Raji (cell line): ENCODE measurements around the gene CEP72.

ENCODE experiments used
- POLR2A ChIP-seq: IDR thresholded peaks from 2 replicates; pipeline ENCODE4 v1.6.1; 2011; ENCODE audit warnings: low read depth, low read length, control low read depth; ENCODE audit not compliant: insufficient read depth

Gene CEP72

DNA sequence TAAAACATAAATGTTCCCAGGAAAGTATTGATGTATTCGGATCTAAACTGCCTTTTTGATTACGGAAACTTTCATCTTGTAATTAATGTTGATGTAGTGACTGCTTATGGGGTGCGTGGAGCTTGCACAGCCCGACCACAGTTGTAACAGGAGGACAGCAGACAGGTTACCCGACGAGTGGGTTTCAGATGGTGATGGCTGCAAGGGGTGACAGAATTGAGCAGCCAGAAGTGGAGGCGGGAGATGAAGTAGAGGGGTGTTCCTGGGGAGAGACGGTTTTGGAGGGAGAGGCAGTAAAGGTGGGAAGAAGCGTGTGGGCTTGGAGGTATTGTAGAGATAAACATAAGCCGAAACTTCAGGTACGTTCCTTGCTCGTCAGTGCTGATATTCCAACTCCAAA is 5.8 kb downstream of the CEP72 start:
- no peak for TF ChIP-seq POLR2A

DNA sequence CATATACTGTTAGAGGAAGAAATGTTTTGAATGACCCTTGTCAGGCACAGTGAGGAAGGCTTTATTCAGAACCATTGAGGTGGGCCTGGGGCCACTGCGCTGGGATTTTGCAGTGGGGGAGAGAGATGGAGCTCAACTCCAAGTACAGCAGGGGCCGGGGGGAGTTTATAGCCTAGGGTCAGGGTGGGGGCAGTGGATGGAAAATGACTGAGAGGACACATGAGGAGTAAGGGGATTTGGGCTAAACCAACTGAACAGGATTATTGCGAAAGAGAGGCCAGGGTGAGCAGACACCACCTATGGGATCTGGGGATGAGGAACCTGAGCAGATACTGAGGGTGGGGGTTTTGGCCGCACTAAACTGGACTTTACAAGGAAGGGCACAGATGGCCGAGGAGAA is 6.3 kb downstream of the CEP72 start:
- TF ChIP-seq POLR2A = no peak

DNA sequence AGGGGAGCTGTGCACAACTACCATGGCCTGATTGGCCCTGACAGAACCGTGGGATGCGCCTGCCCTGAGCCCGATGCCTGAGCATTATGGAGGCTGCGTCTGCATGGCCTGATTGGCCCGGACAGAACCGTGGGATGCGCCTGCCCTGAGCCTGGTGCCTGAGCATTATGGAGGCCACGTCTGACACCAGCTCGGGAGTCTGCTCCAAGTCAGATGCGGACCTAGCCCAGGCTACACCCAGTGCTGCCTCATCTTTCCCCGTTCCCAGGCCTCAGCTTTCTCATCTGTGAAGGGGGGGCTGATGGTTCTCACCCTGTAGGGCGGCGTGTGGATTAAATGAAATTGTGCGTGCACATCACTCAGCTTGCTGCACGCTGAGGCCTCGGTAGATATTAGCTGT is 7.3 kb downstream of the CEP72 start:
- TF ChIP-seq POLR2A = no peak

DNA sequence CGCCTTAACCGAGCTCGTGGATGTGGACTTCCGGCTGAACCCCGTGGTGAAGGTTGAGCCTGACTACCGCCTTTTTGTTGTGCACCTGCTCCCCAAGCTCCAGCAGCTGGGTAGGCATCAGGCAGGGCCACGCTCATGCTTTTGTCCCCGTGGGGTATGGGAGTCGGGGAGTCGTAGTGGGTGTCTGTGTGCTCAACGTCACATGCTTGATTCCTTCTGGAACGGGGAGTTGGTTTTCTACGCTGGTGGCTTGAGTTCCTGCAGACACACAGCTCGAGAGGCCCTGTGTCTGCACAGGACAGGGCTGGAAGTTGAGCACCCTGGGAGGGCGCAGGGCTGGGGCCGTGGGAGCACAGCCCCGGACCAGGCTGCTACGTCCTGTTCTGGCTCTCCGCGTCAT is 8.0 kb downstream of the CEP72 start:
- no peak for TF ChIP-seq POLR2A

DNA sequence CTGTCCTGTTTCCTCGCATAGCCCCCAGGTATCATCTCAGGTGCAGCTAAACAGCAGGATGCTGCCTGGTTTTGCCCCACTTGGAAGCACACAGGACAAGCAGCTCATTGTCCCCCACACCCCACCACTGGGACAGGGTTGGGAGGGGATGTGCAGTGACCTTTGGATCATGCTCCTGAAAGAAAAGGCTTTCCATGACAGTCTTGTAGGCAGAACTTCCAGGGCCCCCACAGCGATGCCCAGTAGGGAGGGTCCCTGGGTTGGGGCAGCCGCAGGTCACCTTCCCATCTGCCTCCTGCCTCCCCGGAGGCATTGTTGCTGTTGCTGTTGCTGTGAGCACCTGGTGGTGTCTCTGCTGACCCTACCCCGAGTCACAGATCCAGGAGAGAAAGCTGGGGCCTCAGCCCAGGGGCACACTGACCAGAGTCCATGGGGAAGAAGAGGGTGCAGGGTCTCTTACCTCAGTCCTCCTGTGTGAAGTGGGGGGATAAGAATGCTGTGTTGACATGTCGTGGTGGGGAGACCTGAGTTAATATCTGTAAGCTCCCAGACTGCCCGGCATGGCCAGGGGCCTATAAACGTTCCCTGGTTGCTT is 8.5 kb downstream of the CEP72 start:
- no peak for TF ChIP-seq POLR2A

DNA sequence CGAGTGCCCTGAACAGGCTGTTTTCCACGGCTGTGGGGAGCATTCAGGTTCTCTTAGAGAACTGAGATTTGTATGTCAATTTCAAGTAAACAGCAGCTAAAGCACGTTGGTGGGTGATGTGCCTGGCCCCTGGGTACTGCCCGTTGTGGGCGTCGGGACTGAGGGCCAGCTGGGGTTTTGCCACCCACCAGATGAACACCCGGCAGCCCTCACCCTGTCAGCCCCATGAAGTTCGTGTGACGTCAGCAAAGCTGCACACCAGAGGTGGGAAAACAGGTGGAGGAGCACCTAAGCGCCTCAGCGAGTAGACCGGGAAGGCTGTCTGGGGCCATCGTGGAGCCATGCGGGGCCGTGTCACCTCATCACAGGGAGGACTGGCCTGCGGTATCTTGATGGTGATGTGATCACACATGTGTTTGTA is 9.2 kb downstream of the CEP72 start:
- no peak for TF ChIP-seq POLR2A

DNA sequence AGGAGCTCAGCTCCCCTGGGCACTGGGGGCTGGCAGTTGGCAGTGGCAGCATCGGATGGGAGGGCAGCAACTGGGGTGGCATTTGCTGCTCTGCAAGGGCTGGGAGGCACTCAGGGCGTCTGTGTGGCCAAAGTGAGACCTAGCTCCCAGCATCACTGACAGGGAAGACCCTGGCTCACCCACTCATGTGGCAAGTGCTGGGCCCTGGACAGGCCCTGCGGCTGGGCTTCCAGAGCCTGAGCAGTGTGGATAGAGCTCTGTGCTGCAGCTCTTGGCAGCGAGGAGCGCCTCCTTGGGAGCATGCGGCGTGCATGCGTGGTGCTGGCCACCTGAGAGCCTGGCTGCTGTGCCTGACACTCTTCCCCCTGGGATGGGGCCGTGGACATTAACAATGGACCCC is 10.2 kb downstream of the CEP72 start:
- no peak for TF ChIP-seq POLR2A

DNA sequence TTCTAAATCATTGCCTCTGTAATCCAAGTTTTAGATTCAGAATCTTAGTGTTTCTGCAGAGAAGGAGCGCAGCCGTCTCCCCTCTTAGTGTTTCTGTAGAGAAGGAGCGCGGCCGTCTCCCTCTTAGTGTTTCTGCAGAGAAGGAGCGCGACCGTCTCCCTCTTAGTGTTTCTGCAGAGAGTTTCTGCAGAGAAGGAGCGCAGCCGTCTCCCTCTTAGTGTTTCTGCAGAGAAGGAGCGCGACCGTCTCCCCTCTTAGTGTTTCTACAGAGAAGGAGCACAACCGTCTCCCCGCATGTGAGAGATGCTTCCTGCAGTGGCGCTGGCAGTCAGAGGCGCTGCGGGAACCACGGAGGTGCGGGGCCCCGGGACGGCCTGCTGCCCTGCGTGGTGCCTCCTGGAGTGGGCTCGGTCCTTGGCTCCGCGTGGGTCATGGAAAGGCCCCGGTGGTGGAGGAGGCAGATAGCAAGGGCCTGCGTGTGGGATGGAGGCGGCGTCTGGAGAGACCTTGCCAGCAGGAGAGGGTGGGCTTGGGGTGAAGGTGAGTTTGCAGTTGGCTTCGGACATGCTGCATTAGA is 10.9 kb downstream of the CEP72 start:
- TF ChIP-seq POLR2A = no peak

DNA sequence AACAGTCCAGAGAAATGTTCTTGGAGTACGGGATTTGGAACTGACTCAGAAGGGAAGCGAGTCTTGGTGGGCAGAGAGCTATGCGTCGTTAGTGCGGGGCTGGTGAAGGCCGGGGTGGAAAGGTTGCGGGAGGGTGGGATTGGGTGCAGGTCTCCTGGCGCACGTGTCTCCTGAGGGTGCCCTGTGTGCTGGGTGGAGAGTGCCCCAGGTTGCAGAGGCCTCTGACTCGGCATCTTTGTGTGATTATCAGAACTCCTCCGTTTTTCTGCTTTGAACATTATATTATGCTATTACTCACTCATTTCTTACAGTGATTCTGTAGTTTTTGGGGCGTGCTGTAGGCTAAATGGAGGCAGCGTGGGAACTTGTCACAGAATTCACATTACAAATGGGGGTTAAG is 11.4 kb downstream of the CEP72 start:
- no peak for TF ChIP-seq POLR2A

DNA sequence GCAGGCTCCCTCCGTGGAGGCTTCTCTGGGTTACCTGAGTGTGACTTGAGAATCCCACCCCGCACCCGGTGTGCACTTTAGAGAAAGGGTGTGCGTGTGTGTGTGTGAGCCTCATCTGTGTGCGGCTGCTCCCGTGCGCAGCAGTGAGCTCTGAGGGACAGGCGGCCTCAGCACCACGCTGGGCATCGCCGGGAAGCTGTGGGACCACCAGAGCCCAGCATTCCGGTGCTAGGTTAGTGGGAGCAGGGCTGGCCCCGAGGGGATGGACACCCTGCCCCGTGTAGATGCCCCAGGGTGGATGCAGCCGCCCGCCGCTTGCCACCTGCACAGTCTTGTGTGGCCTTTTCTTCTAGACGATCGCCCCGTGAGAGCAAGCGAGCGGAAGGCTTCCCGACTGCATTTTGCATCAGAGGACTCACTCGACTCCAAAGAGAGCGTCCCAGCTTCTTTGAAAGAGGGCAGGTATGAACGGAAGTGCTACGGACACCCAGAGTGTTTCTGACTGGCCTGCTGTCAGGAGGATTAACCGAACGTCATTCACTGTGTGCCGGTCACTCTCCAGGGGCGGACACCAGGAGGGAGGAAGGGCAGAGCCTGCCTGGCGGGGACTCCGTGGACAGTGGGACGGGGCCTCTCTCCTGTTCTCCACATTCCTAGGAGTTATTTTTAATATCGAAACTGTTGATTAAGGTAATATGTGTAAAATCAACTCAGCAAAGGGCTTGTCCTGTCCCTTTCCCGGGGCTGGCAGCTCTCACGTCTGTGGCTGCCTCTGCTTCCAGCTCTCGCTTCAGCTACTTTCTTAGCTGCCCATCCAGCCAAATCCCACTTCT is 12.2 kb downstream of the CEP72 start:
- TF ChIP-seq POLR2A = no peak

DNA sequence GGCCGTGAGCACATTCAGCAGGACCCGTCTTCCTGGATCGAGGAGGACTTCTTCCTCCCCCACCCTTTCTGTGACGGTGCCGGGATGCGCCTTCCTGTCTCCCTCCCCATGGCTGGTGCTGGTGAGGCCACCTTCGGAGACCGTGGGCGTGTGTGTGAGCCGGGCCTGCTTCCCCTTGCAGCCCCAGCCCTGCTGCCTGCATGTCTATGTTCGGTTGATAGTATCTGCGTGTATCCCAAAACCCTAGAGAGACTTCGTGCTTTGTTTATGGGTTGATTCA is 12.8 kb downstream of the CEP72 start:
- no peak for TF ChIP-seq POLR2A

DNA sequence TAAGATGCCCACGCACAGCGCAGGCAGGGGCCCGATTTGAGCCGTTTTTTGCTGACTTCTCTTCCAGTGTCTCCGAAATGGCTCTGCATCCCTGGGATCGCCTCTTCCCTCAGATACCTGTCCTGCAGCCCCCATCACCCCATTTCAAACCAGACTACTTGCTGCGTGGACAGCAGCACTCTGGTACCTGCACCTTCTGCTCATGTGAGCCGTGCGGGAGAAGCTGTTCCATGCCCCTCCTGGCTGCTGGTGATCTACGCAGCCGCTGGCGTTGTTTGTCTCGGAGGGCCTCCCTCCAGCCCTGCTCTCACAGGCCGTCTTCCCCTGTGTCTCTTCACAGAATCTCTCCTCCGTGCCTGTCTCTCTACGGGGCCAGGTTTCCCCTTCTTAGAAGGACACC is 13.4 kb downstream of the CEP72 start:
- no peak for TF ChIP-seq POLR2A

DNA sequence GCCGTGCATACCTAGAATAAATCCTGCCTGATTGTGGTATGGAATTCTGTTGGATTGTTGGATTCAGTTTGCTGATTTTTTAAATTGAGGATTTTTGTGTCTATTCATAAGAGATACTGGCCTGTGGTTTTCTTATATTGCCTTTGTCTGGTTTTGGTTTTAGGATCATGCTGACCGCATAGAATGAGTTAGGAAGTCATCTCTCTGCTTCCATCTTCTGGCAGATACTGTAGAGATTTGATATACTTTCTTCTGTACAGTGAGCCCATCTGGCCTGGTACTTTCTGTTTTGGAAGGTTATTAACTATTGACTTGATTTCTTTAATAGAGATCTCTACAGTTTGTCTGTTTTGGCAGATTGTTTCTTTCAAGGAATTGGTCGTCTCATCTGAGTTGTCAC is 14.7 kb downstream of the CEP72 start:
- no peak for TF ChIP-seq POLR2A

DNA sequence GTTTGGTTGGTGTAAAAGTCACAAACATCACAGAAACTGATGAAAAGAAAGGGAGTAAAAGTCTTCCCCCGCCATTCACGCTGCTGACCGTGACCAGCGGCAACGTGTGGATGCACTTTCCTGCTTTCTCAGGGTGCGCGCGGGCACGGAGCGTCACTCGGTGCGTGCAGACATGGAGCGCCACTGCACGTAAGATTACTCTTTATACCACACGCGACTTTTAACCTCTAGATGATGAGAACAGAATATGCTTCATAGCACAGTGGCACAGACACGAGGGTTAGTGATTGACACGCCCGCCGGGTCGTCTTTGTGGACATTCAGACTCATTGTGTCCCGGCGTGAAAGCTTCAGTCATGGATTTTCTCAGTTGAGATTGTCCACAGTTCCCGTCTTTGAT is 15.7 kb downstream of the CEP72 start:
- no peak for TF ChIP-seq POLR2A

DNA sequence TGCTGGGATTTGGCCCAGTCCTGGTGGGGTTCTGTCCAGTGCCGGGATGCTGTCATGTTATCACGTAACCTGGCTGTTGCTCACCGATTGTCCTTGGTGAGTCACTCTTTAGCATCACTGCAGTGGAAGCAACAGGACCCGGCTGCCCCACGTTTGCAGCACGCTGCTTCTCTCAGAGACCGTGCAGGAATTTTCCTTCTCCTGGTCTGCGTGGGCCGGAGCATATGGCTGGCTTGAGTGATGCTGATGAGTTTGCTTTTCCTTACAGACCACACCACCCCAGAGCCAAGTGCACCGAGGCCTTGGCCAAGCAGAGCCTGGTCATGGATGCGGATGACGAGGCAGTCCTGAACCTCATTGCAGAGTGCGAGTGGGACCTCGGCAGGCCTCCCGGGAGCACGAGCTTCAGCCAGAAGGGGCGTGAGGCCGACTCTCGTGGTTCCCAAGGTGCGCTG is 21.4 kb downstream of the CEP72 start:
- TF ChIP-seq POLR2A = no peak

DNA sequence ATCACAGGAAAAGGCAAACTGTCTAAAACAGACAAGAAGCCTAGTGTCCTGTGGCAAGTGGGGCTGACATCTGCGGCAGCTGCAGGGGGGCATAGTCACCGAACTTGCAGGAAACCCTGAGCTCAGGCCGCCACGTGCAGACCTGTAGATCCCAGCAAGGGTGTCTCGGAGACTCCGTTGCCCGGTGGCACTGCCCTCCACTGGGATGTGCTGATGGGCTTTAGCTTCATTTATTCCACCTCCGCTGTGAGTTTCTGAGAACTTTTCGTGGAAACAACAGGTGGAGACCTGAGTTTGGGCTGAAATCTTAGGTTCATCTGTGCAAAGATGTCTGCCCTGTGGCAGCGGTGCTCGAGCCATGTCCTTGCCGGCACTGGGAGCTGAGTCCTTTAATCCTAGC is 22.1 kb downstream of the CEP72 start:
- TF ChIP-seq POLR2A = no peak
